H1 (cell line): ENCODE measurements around the gene PHACTR1.

Source experiments
- CTCF ChIP-seq, 3 experiments: IDR thresholded peaks; 1 replicate in 2 of 3; 2 replicates in 1 of 3; pipeline versions ENCODE4 v1.5.1 to v1.6.1; 2011; ENCODE audit warnings: low read length in 3 of 3, mild to moderate bottlenecking in 3 of 3, inconsistent platforms in 2 of 3, low read depth in 1 of 3, moderate library complexity in 1 of 3; ENCODE audit not compliant: insufficient read depth in 1 of 3; ENCODE audit errors: control extremely low read depth in 1 of 3
- EGR1 ChIP-seq: IDR thresholded peaks from 2 replicates; pipeline ENCODE4 v1.6.1; 2011; ENCODE audit warnings: low read depth, low read length, borderline replicate concordance
- EZH2 ChIP-seq: fragments of 200-600 bp; sonication (generic); IDR thresholded peaks from 2 replicates; pipeline ENCODE4 v1.7.1; 2012; ENCODE audit warnings: low read depth, mild to moderate bottlenecking, moderate library complexity, low read length, inconsistent platforms; ENCODE audit not compliant: severe bottlenecking
- MAFK ChIP-seq: IDR thresholded peaks from 2 replicates; pipeline ENCODE4 v1.6.1; 2012; ENCODE audit warnings: low read depth, mild to moderate bottlenecking, improper control_type of control experiment, low read length
- SP1 ChIP-seq: IDR thresholded peaks from 2 replicates; pipeline ENCODE4 v1.6.1; 2011; ENCODE audit warnings: low read depth, low read length
- SRF ChIP-seq: IDR thresholded peaks from 2 replicates; pipeline ENCODE4 v1.6.1; 2011; ENCODE audit warnings: mild to moderate bottlenecking, low read depth, low read length, moderate library complexity
- ZNF274 ChIP-seq: IDR thresholded peaks from 2 replicates; pipeline ENCODE4 v1.7.0; 2012; ENCODE audit warnings: low read length, borderline replicate concordance; ENCODE audit errors: extremely low read depth

GRCh38 chr6:12899046-12899833 is 182.7 kb downstream of the PHACTR1 start:
- TF ChIP-seq EGR1 (no peak), SRF (no peak), MAFK (no peak), EZH2 (no peak), ZNF274 (no peak), SP1 (no peak), CTCF (IDR thresholded peaks at IDR 0.05; ENCODE audit: control extremely low read depth in 1 of 3, insufficient read depth in 1 of 3, low read depth in 1 of 3, low read length in 3 of 3) (peak in 2 of 3 experiments; percentile 18 to 27; a peak in 3 of 4 replicates)
